Panc1 (cell line): ENCODE measurements around the gene IFI30. TPM values are rescaled to one million over a fixed set of nuclear protein-coding genes. Genes with fewer than 3 reads are reported as not detected.

Experiments used
- ATAC-seq: fragments of 200-7000 bp; cut with Tn5 transposase; 2 replicates; pipeline ENCODE4 v1.9.1; 2020; ENCODE audit warnings: mild to moderate bottlenecking, moderate library complexity
- BruUV-seq: library from RNA; stranded (reverse); fragments of 400-500 nt; replicated peaks from 2 replicates; lab custom pipeline; 2021; lab: Mats Ljungman, UMichigan
- CTCF ChIA-PET: fragments of 300-600 bp; sonication (Branson Sonifier 250); formaldehyde crosslinking; loops from one replicate; lab custom pipeline; 2022; ENCODE audit warnings: antibody characterized with exemption; lab: Charles Lee
- POLR2A ChIA-PET: fragments of 300-600 bp; sonication (Branson Sonifier 250); formaldehyde crosslinking; loops from one replicate; lab custom pipeline; 2022; ENCODE audit warnings: antibody characterized with exemption; lab: Charles Lee
- DNase-seq: peaks from one replicate; pipeline ENCODE4 v3.0.0-alpha.2; 2010; ENCODE audit warnings: low read depth, low spot score
- H3K27ac ChIP-seq: 2 replicates; pipeline ENCODE4 v1.5.1; 2011; ENCODE audit warnings: mild to moderate bottlenecking, low read length, inconsistent platforms
- H3K27me3 ChIP-seq: fragments of 200-500 bp; sonication (Bioruptor generic); 2 replicates; pipeline ENCODE4 v1.6.0; 2014; ENCODE audit warnings: low read length, inconsistent platforms; ENCODE audit not compliant: control insufficient read depth, insufficient read depth
- H3K36me3 ChIP-seq: fragments of 200-500 bp; sonication (Bioruptor generic); 2 replicates; pipeline ENCODE4 v1.5.1; 2014; ENCODE audit warnings: inconsistent platforms, mild to moderate bottlenecking, low read length, moderate library complexity; ENCODE audit not compliant: control insufficient read depth, insufficient read depth
- H3K4me1 ChIP-seq: 2 replicates; pipeline ENCODE4 v1.5.1; 2011; ENCODE audit warnings: inconsistent platforms, mild to moderate bottlenecking, low read length, moderate library complexity; ENCODE audit not compliant: control insufficient read depth, insufficient read depth
- H3K4me3 ChIP-seq, 2 experiments: 2 replicates each; pipeline ENCODE4 v1.5.1; 2011 to 2012; ENCODE audit warnings: low read depth in 2 of 2, low read length in 2 of 2, mild to moderate bottlenecking in 2 of 2, inconsistent platforms in 1 of 2, moderate library complexity in 1 of 2
- H3K9me3 ChIP-seq: fragments of 200-500 bp; sonication (Bioruptor generic); 2 replicates; pipeline ENCODE4 v1.5.1; 2014; ENCODE audit warnings: low read depth, mild to moderate bottlenecking, inconsistent platforms, low read length, moderate library complexity; ENCODE audit not compliant: control insufficient read depth, insufficient read depth
- CTCF ChIP-seq: fragments of 450-650 bp; IDR thresholded peaks from 2 replicates; pipeline ENCODE4 v1.5.1; 2017; ENCODE audit warnings: mild to moderate bottlenecking
- POLR2AphosphoS5 ChIP-seq: IDR thresholded peaks from 2 replicates; pipeline ENCODE4 v1.6.1; 2012; ENCODE audit warnings: mild to moderate bottlenecking, low read depth, low read length, moderate library complexity
- REST ChIP-seq, 2 experiments: IDR thresholded peaks; 2 replicates each; pipeline ENCODE4 v1.6.1; 2011 to 2012; ENCODE audit warnings: low read depth in 2 of 2, control low read depth in 1 of 2, low read length in 1 of 2, mild to moderate bottlenecking in 1 of 2, moderate library complexity in 1 of 2; ENCODE audit not compliant: insufficient read depth in 1 of 2
- SIN3A ChIP-seq: IDR thresholded peaks from 2 replicates; pipeline ENCODE4 v1.6.1; 2012; ENCODE audit warnings: low read depth, mild to moderate bottlenecking, low read length, moderate library complexity, borderline replicate concordance; ENCODE audit not compliant: insufficient read depth
- TCF7L2 ChIP-seq: IDR thresholded peaks from 2 replicates; pipeline ENCODE4 v1.6.1; 2011; ENCODE audit warnings: mild to moderate bottlenecking, low read depth, low read length, inconsistent platforms
- in situ Hi-C: cut with HindIII; loops from 2 replicates; pipeline ENCODE4 v1.10.0; 2016; ENCODE audit warnings: low sequenced_read_pairs, low pct_unique_long_range_greater_than_20kb
- intact Hi-C: fragments of 100-400 bp; cut with micrococcal nuclease; formaldehyde crosslinking; loops from one replicate; pipeline ENCODE4 v1.10.0; 2022; ENCODE audit not compliant: unreplicated experiment
- total RNA-seq: library from RNA; stranded (reverse); gene quantifications from one replicate; pipeline ENCODE4 v1.2.1, GENCODE V29; 2021; ENCODE audit not compliant: unreplicated experiment

Gene IFI30
- total RNA-seq, 1 experiment from 2014 or later: 39.7 TPM

GRCh38 chr19:18198374-18198773, 24.8 kb downstream of the IFI30 start:
- TF ChIP-seq SIN3A (no peak), POLR2AphosphoS5 (no peak), CTCF (no peak), TCF7L2 (no peak)
- no TSS peak for BruUV-seq
- no peak for ATAC-seq
- Histone ChIP-seq H3K4me3 (no peak overlapping the region), H3K27ac (no peak overlapping the region), H3K36me3 (no peaks in the 10 kb centered on the region; the same call in 1 of the 2 replicates), H3K9me3 (no peaks in the 10 kb centered on the region), H3K27me3 (no peaks in the 10 kb centered on the region), H3K4me1 (0 out of 2 replicates have a peak, but pooled peaks cover 2% of the 10 kb centered on the region)
- ChIA-PET CTCF (no interaction called here), POLR2A (no interaction called here)
- intact Hi-C loops: no loop called here
- in situ Hi-C loops: no loop called here
- DNase-seq: no peak

- in situ Hi-C loops: no loop called here
- Histone ChIP-seq H3K4me3 (no peak overlapping the region; a peak in 1 of 4 replicates), H3K27me3 (no peaks in the 10 kb centered on the region), H3K36me3 (no peaks in the 10 kb centered on the region; the same call in 1 of the 2 replicates), H3K9me3 (no peaks in the 10 kb centered on the region), H3K27ac (no peak overlapping the region), H3K4me1 (peaks cover 3% of the 10 kb centered on the region; the same call in 1 of the 2 replicates)
- CTCF ChIA-PET: interaction anchor here (0.6 kb wide), 2 partner anchors 15 to 50 kb away, joined by 3 to 5 read pairs; no protein-coding TSS in a partner anchor
- no TSS peak for BruUV-seq
- no peak for ATAC-seq
- no peak for DNase-seq
- intact Hi-C loops: no loop called here
- TF ChIP-seq TCF7L2 (no peak), REST (IDR thresholded peaks at IDR 0.05; ENCODE audit: insufficient read depth in 1 of 2, low read depth in 2 of 2, low read length in 1 of 2) (no peak), SIN3A (no peak), CTCF (no peak), POLR2AphosphoS5 (no peak)
- POLR2A ChIA-PET: no interaction called here
Observed at GRCh38 chr19:18202397-18202777, 28.8 kb downstream of the IFI30 start.
